ENCODE data around the gene TIMM44.

DNA sequence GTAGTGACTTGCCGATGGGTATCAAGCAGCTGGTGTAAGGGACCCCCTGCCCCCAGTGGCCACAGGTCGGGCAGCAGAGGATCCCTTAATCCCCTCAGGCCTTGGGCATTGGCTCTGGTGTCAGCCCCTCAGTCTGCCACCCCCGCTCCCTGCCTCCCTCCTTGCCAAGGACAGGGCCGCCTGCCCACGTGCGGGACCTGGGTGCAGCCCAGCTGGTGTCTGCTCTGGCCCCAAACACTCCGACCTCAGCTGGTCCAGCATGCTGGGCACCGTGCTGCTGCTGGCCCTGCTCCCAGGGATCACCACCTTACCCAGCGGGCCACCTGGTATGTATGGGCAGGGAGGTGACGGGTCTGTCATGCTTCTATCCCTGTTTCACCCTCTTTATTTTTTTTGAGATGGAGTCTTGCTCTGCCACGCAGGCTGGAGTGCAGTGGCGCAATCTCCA, 28.8 kb downstream of the TIMM44 start, which contains the start of gene TGFBR3L:
- TF ChIP-seq POLR2AphosphoS5 (IDR thresholded peaks at IDR 0.05; ENCODE audit: low read depth, low read length) (no peak), SIN3A (IDR thresholded peaks at IDR 0.05; ENCODE audit: borderline replicate concordance, insufficient read depth, low read length) (no peak), REST (IDR thresholded peaks at IDR 0.05; ENCODE audit: insufficient read depth in 1 of 2, low read depth in 2 of 2, low read length in 2 of 2) (no peak), TAF1 (IDR thresholded peaks at IDR 0.05; ENCODE audit: borderline replicate concordance, insufficient read depth, low read length) (no peak)
